Aorta (tissue), 5 donors: ENCODE results near the gene SETX. TPM values are rescaled to one million over a fixed set of nuclear protein-coding genes. Genes with fewer than 3 reads are reported as not detected.

Experiments used
- ATAC-seq: fragments of 200-7000 bp; cut with Tn5 transposase; one replicate; pipeline ENCODE4 v1.9.1; 2022; ENCODE audit warnings: moderate library complexity; ENCODE audit not compliant: low FRiP score
- DNase-seq, 2 donors: peaks; one replicate each; pipeline ENCODE4 v3.0.0-alpha.2; 2020
- H3K27ac ChIP-seq, 2 donors: one replicate each; pipeline ENCODE4 v1.5.1; 2013; ENCODE audit warnings: low read length in 2 of 2, mild to moderate bottlenecking in 2 of 2, moderate library complexity in 2 of 2, control low read depth in 1 of 2, inconsistent platforms in 1 of 2, low read depth in 1 of 2
- H3K27me3 ChIP-seq, 2 donors: one replicate each; pipeline ENCODE4 v1.6.1; 2013; ENCODE audit warnings: control low read depth in 1 of 2, low read length in 1 of 2, mild to moderate bottlenecking in 1 of 2, moderate library complexity in 1 of 2; ENCODE audit not compliant: insufficient read depth in 2 of 2, control insufficient read depth in 1 of 2
- H3K36me3 ChIP-seq, 2 donors: one replicate each; pipeline ENCODE4 v1.6.1; 2013; ENCODE audit warnings: control low read depth in 1 of 2, low read length in 1 of 2, mild to moderate bottlenecking in 1 of 2; ENCODE audit not compliant: insufficient read depth in 2 of 2, control insufficient read depth in 1 of 2
- H3K4me1 ChIP-seq, 2 donors: one replicate each; pipeline ENCODE4 v1.6.1; 2013; ENCODE audit warnings: low read length in 2 of 2, control low read depth in 1 of 2, mild to moderate bottlenecking in 1 of 2, moderate library complexity in 1 of 2; ENCODE audit not compliant: insufficient read depth in 2 of 2, control insufficient read depth in 1 of 2
- H3K4me3 ChIP-seq, 2 donors: one replicate each; pipeline ENCODE4 v1.5.1; 2013; ENCODE audit warnings: low read length in 2 of 2, control low read depth in 1 of 2, mild to moderate bottlenecking in 1 of 2
- H3K9me3 ChIP-seq: one replicate; pipeline ENCODE4 v1.6.1; 2013; ENCODE audit warnings: mild to moderate bottlenecking, low read length; ENCODE audit not compliant: control insufficient read depth
- WGBS, 2 donors: extraction: QIAGEN DNeasy Blood & Tissue Kit; methylation state at CpG; one replicate each; pipeline ENCODE4 v1.1.7; 2013; 5-methylcytosine and 5-hydroxymethylcytosine counted together
- intact Hi-C, 2 donors: fragments of 100-400 bp; cut with DNase I; formaldehyde crosslinking; loops; one replicate each; pipeline versions ENCODE4 v1.14.2 to v1.15.0; 2022
- polyA plus RNA-seq, 2 donors: library from polyadenylated mRNA; stranded (reverse); fragments of 200-250 nt; gene quantifications; one replicate each; pipeline ENCODE4 v1.2.3, GENCODE V29; 2013
- total RNA-seq, 2 donors: library from RNA; stranded (reverse); fragmentation: NEBNext Ultra II Directional; extraction: Animal tissue kit (Norgen Biotek cat#: 25700); gene quantifications; one replicate each; pipeline ENCODE4 v1.2.1, GENCODE V29; 2021
- donor health status: healthy with polysubstance abuse.
- donor health status: Bipolar disorder and iron deficiency.
- donor health status: DM: no; HTN: no; CAD: no.
- donor health status: DM: no; HTN: no; CAD: no.
- donor health status: DM: yes; HTN: yes; CAD: no.

SETX gene
- total and polyA plus RNA-seq, 4 donors: 9.5 to 67.9 (median 35.8) TPM

DNA sequence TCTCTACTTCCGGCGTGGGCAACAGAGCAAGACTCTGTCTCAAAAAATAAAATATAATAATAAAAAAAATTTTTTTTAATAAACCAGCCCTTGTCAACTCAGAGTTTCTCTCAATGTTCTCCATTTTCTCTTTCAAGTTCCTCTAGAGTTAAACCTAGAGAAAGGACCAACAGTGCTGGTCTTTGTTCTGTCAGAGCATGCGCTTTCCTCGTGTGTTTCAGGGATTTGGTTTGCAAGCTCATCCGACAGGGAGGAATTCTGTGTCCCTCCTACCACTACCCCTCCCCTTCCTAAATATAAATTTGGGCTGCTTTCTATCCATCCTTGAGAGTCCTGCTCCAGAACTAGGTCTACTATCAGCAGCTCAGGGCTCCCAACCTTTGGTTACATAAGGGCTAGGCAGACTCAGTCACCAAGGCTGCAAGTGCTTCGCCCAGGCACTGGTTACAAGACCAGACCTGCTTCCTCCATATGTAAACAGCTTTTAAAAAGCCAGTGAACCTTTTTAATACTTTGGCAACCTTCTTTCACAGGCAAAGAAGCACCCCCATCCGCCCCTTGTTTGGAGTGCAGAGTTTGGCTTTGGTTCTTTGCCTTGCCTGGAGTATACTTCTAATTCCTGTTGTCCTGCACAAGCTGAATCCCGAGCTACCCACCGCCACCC, 13.5 kb downstream of the SETX start:
- Histone ChIP-seq H3K4me3 (no peak overlapping the region), H3K27me3 (no peaks in the 10 kb centered on the region), H3K36me3 (peaks cover 14 to 31% of the 10 kb centered on the region in 2 donors), H3K4me1 (no peaks in the 10 kb centered on the region), H3K27ac (no peak overlapping the region), H3K9me3 (no peaks in the 10 kb centered on the region)
- 89 to 94% methylated on average over 9 of the region's 9 CpGs for WGBS, 2 donors
- DNase-seq: no peak
- no peak for ATAC-seq
- intact Hi-C loops: no loop called here

DNA sequence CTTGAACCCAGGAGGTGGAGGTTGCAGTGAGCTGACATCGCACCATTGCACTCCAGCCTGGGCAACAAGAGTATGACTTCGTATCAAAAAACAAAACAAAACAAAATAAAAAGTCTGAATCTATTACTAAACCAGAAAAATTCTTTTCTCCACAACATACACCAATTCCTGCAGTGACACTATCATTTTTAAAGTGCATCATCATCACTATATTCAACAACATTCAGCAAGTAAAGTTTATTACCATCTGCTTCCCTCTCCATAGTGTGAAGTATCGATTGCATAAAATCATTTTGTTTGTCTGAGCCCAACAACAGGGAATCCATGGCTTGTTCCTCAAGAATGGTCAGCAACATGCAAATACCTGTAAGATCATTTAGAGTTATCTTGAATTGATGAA, 20.4 kb downstream of the SETX start:
- Histone ChIP-seq H3K27me3 (no peaks in the 10 kb centered on the region), H3K4me1 (no peaks in the 10 kb centered on the region), H3K9me3 (no peaks in the 10 kb centered on the region), H3K36me3 (peaks cover 14 to 22% of the 10 kb centered on the region in 2 donors), H3K4me3 (no peak overlapping the region), H3K27ac (no peak overlapping the region)
- DNase-seq (no peak), ATAC-seq (no peak)
- intact Hi-C loops: no loop called here
- 96 to 100% methylated on average over 3 of the region's 3 CpGs for WGBS, 2 donors

DNA sequence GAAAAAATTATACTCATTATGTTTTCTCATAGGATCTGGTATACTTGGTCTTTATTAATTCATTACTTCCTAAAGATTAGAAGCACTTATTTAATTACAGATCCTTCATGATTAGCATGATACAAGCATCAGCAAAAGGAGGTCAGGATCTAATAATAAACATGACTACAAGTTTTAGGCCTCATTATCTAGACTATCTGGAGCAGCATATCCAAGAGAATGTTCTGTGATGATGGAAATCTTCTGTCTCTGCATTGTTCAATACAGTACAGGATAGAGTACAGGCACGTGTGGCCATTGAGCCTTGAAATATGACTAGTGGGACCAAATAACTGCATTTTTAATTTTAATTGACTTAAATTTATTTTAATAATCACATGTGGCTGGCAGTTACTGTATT, 21.2 kb downstream of the SETX start:
- Histone ChIP-seq H3K36me3 (peaks cover 14 to 22% of the 10 kb centered on the region in 2 donors), H3K4me1 (no peaks in the 10 kb centered on the region), H3K4me3 (no peak overlapping the region), H3K9me3 (no peaks in the 10 kb centered on the region), H3K27me3 (no peaks in the 10 kb centered on the region), H3K27ac (no peak overlapping the region)
- intact Hi-C loops: no loop called here
- 81 to 87% methylated on average over 1 of the region's 1 CpG for WGBS, 2 donors
- DNase-seq: no peak
- ATAC-seq: no peak

DNA sequence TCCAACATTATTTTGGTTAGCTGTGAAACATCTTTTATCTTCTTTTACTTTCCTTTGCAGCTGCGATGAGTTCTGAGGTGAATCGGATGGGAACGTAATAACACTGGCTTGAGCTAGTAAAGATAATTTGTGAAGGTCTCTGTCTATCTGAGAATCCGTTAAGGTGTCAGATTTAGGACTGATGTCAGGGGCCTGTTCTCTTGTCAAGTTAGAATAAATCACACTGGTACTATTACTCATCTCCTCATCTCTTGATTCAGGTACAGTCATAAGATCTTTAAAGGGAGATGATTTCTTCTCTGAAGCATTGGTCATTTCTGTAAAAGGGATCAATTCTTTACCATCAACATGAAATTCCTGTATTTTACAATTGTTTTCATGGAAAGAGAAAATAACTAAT, 26.2 kb downstream of the SETX start:
- peaks cover 11 to 19% of the 10 kb centered on the region in 2 donors for H3K36me3 ChIP-seq
- H3K9me3 ChIP-seq: no peaks in the 10 kb centered on the region
- no peak overlapping the region for H3K27ac ChIP-seq
- H3K4me3 ChIP-seq: no peak overlapping the region
- 98% methylated on average over 4 of the region's 4 CpGs for WGBS, 2 donors
- no peaks in the 10 kb centered on the region for H3K27me3 ChIP-seq
- no peak for ATAC-seq
- no peak for DNase-seq
- intact Hi-C loops: no loop called here
- H3K4me1 ChIP-seq: no peaks in the 10 kb centered on the region

DNA sequence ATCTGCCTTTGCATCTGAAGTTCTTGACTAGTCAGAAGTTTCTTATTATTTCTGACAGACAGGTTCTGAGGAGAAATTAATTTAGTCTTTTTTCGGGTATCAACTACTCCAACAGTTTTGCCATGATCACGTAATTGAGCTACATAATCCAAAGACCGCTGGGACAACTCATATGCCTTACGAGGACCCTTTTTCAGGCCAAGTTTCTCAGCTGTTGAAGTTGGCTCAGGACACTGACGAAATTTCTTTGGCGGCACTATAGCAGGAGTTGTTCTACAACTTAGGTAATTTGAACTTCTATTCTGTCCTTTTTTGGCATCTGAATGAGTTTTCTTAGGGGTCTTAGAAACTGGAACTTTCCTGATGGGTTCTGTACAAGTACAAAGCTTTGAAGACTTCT, 27.2 kb downstream of the SETX start:
- no peak overlapping the region for H3K27ac ChIP-seq
- ATAC-seq: no peak
- H3K9me3 ChIP-seq: no peaks in the 10 kb centered on the region
- no peak for DNase-seq
- no peak overlapping the region for H3K4me3 ChIP-seq
- 97 to 98% methylated on average over 6 of the region's 6 CpGs for WGBS, 2 donors
- H3K4me1 ChIP-seq: no peaks in the 10 kb centered on the region
- H3K36me3 ChIP-seq: peaks cover 9 to 21% of the 10 kb centered on the region in 2 donors
- H3K27me3 ChIP-seq: no peaks in the 10 kb centered on the region
- intact Hi-C loops: no loop called here

DNA sequence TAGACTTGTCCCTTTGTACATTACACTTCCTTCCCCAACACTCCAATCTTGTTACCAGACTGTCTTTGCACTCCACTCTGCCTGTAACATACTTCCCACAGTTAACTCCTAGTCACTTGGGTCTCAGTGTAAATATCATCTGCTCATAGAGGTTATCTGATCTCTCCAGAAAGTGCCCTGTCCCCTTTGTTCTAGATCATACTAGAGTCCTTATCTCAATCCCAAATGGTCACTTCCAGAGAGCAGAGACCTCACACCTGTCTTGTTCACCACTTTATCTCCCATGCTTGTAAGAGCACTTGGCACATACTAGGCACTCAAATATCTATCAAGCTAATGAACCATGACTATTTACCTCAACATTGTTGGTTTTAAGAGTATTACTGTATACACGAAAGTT, 30.4 kb downstream of the SETX start:
- WGBS, 2 donors: 89 to 97% methylated on average over 1 of the region's 1 CpG

DNA sequence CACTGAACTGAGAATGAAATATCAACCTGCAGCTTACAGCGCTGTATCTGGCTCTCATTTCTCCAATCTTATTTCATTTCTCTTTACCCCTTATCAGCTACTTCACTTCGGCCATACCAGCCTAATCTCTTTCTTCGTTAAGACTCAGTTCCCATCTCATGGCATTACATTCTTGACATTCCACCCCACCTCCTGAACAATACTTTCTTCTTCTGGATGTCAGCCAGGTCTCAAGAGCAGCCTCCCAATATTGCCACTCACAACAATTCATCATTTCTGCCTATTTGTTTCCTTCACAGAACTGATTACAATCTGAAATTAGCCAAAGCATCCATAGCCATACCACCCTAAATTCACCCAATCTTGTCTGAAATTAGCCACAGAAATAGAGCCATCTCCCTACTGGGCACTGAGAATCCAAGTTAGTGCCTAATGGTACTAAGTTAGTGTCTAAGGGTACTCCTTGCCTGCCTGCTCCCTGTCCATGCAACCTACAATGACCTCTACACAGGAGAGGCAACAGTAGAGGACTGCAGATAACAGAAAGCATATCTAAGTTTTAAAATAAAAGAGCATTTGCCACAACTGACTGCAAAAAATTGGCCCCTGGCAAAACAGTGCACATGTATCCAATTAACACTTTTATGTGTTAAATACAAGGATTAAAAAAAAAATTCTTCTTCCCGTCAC, 35.2 kb downstream of the SETX start:
- Histone ChIP-seq H3K27ac (no peak overlapping the region), H3K9me3 (no peaks in the 10 kb centered on the region), H3K4me3 (no peak overlapping the region), H3K36me3 (peaks cover 2 to 3% of the 10 kb centered on the region in 2 donors), H3K4me1 (no peaks in the 10 kb centered on the region), H3K27me3 (no peaks in the 10 kb centered on the region)
- ATAC-seq: no peak
- DNase-seq: no peak
- intact Hi-C loops: no loop called here
- WGBS, 2 donors: 41 to 52% methylated on average over 4 of the region's 4 CpGs

More for the DNA sequence above, 30.4 kb downstream of the SETX start:
- intact Hi-C loops: no loop called here
- DNase-seq (no peak), ATAC-seq (no peak)
- Histone ChIP-seq H3K27me3 (no peaks in the 10 kb centered on the region), H3K27ac (no peak overlapping the region), H3K9me3 (no peaks in the 10 kb centered on the region), H3K36me3 (peaks cover 2 to 3% of the 10 kb centered on the region in 2 donors), H3K4me1 (no peaks in the 10 kb centered on the region), H3K4me3 (no peak overlapping the region)

DNA sequence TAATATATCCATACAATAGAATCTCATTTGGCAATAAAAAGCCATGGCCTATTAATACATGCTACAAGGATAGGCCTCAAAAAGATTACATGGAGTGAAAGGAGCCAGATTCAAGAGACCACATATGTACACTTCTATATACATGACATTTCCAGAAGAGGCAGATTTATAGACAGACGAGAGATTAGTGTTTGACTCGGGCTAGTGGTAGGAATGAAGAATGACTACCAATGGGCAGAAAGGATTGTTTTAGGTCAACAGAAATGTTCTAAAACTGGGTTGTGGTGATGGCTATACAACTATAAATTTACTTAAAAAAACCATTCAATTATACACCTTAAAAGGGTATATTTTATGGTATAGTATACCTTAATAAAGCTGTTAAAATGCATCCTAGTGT, 41.9 kb downstream of the SETX start:
- no peak for DNase-seq
- Histone ChIP-seq H3K36me3 (peaks cover 3 to 4% of the 10 kb centered on the region in 2 donors), H3K4me1 (no peaks in the 10 kb centered on the region), H3K27me3 (no peaks in the 10 kb centered on the region), H3K27ac (no peak overlapping the region), H3K4me3 (no peak overlapping the region), H3K9me3 (no peaks in the 10 kb centered on the region)
- WGBS, 2 donors: 40 to 57% methylated on average over 2 of the region's 2 CpGs
- ATAC-seq: no peak
- intact Hi-C loops: no loop called here

DNA sequence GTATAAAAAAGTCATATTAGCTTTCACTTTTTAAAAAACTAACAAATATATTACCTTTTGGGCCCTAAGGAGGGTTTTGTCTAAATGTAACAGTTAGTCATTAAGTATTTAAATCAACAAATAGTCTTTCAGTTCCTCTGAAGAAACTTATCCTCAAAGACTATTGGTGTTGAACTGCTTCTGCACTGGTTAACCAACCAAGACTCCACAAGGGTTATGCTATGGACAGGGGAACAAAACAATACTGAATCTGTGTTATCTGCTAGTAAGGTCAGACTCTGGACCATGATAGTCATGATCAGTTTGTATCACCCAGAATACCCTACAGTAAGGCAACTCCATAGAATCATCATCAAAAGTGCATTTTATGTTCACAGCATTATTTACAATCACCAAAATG, 42.4 kb downstream of the SETX start:
- peaks cover 3 to 4% of the 10 kb centered on the region in 2 donors for H3K36me3 ChIP-seq

More for the DNA sequence above, 42.4 kb downstream of the SETX start:
- no peak for DNase-seq
- Histone ChIP-seq H3K4me1 (no peaks in the 10 kb centered on the region), H3K9me3 (no peaks in the 10 kb centered on the region), H3K27ac (no peak overlapping the region), H3K4me3 (no peak overlapping the region), H3K27me3 (no peaks in the 10 kb centered on the region)
- ATAC-seq: no peak
- intact Hi-C loops: no loop called here
